OCI-LY7 (cell line): ENCODE results near the gene TMEM61.

ENCODE experiments used
- CTCF ChIP-seq: fragments of 200-600 bp; sonication (generic); conservative IDR thresholded peaks from 2 replicates; pipeline ENCODE4 v1.5.1; 2014; ENCODE audit warnings: mild to moderate bottlenecking, antibody characterized with exemption, low read length, moderate library complexity, mixed read lengths
- EZH2phosphoT487 ChIP-seq: fragments of 200-600 bp; sonication (generic); IDR thresholded peaks from 2 replicates; pipeline ENCODE4 v1.6.1; 2018; ENCODE audit warnings: low read depth, borderline replicate concordance, mild to moderate bottlenecking, mixed run types, antibody characterized with exemption, low read length, moderate library complexity, mixed read lengths

- TF ChIP-seq CTCF (no peak), EZH2phosphoT487 (no peak)
Observed at GRCh38 chr1:54982739-54983138, 2.3 kb downstream of the TMEM61 start.
